ENCODE measurements around the gene RAPGEF6.

RAPGEF6 gene

DNA sequence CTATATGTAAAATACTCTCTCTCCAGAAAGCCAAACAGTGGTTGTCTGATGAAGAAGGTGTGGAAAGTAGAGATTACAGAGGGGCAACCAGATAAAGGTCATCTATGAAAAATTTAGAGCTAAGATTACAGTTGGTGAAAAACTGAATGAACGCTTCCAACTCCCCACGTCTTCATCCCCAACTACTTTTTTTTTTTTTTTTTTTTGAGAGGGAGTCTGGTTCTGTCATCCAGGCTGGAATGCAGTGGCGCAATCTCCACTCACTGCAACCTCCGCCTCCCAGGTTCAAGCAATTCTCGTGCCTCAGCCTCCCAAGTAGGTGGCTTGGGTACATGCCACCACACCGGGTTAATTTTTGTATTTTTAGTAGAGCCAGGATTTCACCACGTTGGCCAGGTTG, 64.3 kb downstream of the RAPGEF6 start:
- TF ChIP-seq, protein P1, sequence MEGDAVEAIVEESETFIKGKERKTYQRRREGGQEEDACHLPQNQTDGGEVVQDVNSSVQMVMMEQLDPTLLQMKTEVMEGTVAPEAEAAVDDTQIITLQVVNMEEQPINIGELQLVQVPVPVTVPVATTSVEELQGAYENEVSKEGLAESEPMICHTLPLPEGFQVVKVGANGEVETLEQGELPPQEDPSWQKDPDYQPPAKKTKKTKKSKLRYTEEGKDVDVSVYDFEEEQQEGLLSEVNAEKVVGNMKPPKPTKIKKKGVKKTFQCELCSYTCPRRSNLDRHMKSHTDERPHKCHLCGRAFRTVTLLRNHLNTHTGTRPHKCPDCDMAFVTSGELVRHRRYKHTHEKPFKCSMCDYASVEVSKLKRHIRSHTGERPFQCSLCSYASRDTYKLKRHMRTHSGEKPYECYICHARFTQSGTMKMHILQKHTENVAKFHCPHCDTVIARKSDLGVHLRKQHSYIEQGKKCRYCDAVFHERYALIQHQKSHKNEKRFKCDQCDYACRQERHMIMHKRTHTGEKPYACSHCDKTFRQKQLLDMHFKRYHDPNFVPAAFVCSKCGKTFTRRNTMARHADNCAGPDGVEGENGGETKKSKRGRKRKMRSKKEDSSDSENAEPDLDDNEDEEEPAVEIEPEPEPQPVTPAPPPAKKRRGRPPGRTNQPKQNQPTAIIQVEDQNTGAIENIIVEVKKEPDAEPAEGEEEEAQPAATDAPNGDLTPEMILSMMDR (IDR thresholded peaks at IDR 0.05; ENCODE audit: insufficient read depth, low read length, poor library complexity, severe bottlenecking): no peak
- Histone ChIP-seq H3K4me3 (replicated peaks; ENCODE audit: low read depth, low read length) (no peak overlapping the region), H3K36me3 (ENCODE audit: control insufficient read depth, insufficient read depth, low read length) (no peaks in the 10 kb centered on the region), H3K27me3 (replicated peaks; ENCODE audit: control insufficient read depth, insufficient read depth, low read length) (no peaks in the 10 kb centered on the region)
- no peak for DNase-seq (ENCODE audit: extremely low read depth, insufficient read length)

DNA sequence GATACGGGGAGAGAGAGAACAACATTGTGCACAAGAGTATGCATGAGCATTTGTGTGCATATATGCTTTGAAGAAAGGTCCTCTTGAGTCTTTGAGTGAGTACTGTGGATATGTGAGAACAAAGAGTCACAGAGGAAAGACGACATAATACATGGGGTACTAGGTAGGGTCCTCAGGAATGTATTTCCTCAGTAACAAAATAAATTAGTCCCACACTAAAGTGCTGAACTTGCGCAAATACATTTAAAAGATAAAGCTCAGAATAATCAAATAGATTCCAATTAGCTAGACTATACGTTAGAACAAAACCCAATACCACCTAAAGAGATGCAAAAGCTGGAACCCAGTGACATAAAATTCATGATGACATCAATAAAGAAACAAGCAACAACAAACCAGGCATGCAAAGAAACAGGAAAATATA, 70.8 kb downstream of the RAPGEF6 start:
- DNase-seq (ENCODE audit: extremely low read depth, insufficient read length): no peak
- TF ChIP-seq, protein P1 (IDR thresholded peaks at IDR 0.05; ENCODE audit: insufficient read depth, low read length, poor library complexity, severe bottlenecking): no peak
- Histone ChIP-seq H3K4me3 (replicated peaks; ENCODE audit: low read depth, low read length) (no peak overlapping the region), H3K36me3 (ENCODE audit: control insufficient read depth, insufficient read depth, low read length) (peaks cover 1% of the 10 kb centered on the region), H3K27me3 (replicated peaks; ENCODE audit: control insufficient read depth, insufficient read depth, low read length) (no peaks in the 10 kb centered on the region)

DNA sequence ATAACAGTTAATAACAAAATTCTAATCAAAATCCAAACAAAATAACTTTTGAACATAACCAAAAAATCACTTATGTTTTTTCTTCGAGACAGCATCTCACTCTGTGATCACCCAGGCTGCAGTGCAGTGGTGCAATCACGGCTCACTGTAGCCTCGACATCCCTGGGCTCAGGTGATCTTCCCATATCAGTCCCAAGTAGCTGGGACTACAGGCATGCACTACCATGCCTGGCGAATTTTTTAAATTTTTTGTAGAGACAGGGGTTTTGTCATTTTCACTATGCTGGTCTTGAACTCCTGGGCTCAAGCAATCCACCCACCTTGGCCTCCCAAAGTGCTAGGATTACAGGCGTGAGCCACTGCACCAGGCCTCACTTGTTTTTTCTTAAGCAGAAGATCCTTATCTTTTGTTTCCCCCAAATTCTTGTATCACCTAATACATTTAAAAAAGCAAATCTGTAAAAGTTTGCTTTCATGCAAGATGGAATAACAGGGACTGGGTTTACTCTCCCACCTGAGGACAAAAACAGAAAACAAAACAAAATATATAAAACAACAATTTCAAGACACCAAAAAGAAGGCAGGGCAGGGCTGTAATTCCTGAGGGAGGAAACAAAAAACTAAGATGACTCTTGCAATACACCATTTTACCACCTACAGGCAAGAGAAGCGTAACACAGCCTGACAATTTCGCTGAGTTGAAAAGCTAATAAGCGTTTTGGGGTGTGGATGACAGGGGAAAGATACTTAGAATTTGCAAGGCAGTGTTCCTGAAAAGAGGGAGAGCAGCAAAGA, 71.4 kb downstream of the RAPGEF6 start:
- TF ChIP-seq, protein P1 (IDR thresholded peaks at IDR 0.05; ENCODE audit: insufficient read depth, low read length, poor library complexity, severe bottlenecking): no peak
- DNase-seq (ENCODE audit: extremely low read depth, insufficient read length): no peak
- Histone ChIP-seq H3K27me3 (replicated peaks; ENCODE audit: control insufficient read depth, insufficient read depth, low read length) (no peaks in the 10 kb centered on the region), H3K4me3 (replicated peaks; ENCODE audit: low read depth, low read length) (no peak overlapping the region), H3K36me3 (ENCODE audit: control insufficient read depth, insufficient read depth, low read length) (peaks cover 1% of the 10 kb centered on the region)

DNA sequence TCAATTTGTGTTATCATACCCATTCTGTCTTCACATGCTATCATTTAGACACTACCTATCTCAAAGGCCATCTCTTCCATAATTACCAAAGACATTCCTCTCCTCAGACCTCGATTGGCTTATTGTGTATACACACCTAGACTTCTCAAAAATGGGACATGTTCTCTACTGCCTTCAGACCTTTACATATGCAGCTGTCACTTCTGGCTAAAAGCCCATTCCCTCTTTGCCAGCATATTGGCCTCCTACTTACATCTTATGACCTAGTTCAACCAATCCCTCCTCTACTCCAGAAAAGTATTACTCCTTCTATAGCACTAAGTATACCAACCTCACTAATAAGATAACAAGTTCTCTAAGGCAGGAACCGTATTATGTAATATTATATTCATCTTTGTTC, 84.4 kb downstream of the RAPGEF6 start:
- TF ChIP-seq, protein P1 (IDR thresholded peaks at IDR 0.05; ENCODE audit: insufficient read depth, low read length, poor library complexity, severe bottlenecking): no peak
- no peak for DNase-seq (ENCODE audit: extremely low read depth, insufficient read length)
- H3K36me3 ChIP-seq (ENCODE audit: control insufficient read depth, insufficient read depth, low read length): no peaks in the 10 kb centered on the region
- H3K4me3 ChIP-seq (replicated peaks; ENCODE audit: low read depth, low read length): no peak overlapping the region
- no peaks in the 10 kb centered on the region for H3K27me3 ChIP-seq (replicated peaks; ENCODE audit: control insufficient read depth, insufficient read depth, low read length)

DNA sequence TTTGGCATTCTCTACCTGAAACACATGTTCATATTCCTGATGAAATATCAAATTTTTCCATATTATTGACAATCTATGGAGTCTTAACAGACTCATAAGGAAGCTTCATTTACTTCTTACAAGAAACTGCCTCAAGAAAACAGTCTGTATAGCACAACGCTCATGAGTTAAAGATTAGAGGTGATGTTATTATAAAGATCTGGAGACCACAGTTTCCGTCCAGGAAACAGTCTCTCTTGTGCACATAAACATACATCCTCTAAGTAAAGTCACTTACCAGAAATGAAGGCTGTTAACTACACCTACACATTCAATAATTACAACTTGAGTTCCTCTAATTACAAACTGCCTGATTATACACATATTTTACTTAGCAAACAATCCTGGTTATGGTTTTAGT, 86.9 kb downstream of the RAPGEF6 start:
- Histone ChIP-seq H3K4me3 (replicated peaks; ENCODE audit: low read depth, low read length) (no peak overlapping the region), H3K36me3 (ENCODE audit: control insufficient read depth, insufficient read depth, low read length) (no peaks in the 10 kb centered on the region), H3K27me3 (replicated peaks; ENCODE audit: control insufficient read depth, insufficient read depth, low read length) (no peaks in the 10 kb centered on the region)
- TF ChIP-seq, protein P1 (IDR thresholded peaks at IDR 0.05; ENCODE audit: insufficient read depth, low read length, poor library complexity, severe bottlenecking): no peak
- no peak for DNase-seq (ENCODE audit: extremely low read depth, insufficient read length)
